Measurements from ENCODE around the gene TYRO3.

TYRO3 gene

DNA sequence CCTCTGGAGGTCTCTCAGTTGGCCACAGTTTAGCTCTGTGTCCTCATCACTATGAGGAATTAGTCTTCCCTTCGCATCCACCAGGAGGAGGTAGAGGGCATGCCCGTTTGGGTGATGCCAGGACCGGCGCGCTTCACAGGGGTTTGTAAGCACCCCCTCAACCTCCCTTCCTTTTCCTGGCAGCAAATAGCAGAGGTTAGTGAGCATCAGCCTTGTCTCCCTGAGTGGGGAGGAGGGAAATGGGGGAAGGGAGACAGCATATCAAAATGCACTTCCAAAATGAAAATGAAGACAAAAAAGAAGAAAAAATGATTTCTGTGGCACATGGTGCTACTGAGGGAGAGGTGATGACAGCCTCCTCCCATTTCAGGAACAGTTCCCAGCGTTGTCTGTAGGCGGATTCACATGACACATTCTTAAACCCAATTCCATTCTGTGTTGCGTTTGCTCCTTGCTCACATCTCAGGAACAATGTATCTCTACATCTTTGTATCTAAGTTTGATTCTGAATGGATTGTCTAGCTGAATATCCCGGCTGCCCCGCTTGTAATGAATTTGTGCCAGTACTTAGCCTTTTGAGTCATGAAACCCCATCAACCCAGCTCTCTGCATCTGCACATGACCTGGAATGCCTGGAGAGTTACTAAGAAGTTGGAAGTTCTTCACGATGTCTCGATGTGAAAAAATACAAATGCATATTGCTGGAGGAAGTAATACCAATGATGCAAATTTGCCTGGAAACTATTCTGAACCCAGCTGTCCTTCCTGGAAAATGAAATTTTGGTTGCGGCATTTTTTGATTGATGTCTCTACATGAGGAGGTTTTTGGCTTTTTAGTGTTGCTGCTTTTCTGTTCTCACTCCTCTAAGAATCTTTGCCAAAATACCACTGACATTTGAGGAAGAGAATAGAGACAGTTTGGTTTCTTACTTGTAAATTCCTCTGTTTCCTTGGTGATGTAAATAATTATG lies 45.2 kb downstream of the TYRO3 start:
- peak; percentile 77 for DNase-seq (ENCODE audit: low read depth, low spot score)

DNA sequence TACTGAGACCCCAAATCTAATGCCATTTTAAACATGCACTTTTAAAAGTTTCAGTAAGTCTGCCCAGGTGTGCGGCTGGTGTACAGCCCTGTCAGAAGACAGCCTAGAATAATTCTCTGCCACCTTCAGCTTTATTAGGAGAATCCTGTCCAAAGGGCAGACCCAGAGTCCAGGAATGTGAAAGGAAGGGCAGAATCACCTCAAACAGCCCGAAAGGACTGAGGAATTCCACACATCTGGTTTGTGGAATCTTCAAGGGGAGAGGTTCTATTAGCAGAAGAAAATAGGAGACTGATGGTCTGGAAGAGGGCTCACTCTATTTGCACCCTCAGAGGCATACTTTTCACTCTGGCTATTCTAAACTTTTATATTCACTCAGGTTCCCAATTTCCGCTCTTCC lies 46.6 kb downstream of the TYRO3 start:
- peak; percentile 29 for DNase-seq (ENCODE audit: low read depth, low spot score)

DNA sequence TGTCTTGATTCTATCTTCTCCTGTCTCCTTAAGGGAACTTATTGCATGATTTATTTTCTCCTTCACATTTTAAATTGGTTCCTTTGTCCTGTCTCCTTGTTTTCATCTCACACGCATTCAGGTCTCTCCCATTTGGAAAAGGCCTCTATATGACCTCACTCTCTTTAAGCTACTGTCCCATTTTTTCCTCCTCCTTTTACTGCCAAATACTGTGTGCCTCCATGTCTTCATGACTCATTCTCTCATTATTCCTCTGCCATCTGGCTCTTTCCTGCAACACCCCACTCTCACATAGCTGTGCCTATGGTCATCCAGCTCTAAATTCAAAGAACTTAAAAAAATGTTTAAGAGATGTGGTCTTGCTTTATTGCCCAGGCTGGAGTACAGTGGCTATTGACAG lies 48.0 kb downstream of the TYRO3 start:
- no peak for DNase-seq (ENCODE audit: low read depth, low spot score)

DNA sequence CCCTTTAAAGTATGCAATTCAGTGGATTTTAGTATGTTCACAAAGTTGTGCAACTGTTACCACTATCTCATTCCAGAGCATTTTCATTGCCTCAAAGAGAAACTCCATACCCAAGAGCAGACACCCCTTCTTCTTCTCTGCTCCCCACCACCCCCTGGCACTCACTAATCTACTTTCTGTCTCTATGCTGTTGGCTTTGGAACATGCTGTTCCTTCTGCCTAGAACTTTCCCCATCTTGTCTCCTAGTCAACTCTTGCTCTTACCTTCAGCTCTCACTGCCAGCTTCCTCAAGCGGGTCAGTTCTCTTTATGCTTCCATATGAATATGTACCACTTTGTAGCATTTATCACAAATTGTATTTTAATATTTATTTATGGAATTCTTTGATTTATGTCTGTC lies 50.1 kb downstream of the TYRO3 start:
- DNase-seq (ENCODE audit: low read depth, low spot score): no peak

DNA sequence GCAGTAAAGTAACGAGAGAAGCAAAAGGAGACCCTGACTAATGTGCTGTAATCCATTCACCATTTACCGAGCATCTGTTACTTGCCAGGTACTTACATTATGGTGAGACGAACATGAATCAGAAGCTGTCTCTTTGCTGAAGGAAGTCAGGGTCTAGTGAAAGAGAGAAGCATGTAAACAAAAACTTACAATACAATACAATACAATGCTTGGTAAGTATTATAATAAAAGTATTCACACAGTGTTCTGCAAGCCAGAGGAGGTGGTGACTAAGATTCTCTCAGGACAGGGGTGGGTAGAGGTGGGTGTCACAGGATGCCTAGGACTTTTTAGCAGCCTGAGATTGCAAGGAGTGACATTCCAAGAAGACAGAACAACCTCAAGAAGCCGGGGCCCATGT lies 51.0 kb downstream of the TYRO3 start:
- no peak for DNase-seq (ENCODE audit: low read depth, low spot score)

DNA sequence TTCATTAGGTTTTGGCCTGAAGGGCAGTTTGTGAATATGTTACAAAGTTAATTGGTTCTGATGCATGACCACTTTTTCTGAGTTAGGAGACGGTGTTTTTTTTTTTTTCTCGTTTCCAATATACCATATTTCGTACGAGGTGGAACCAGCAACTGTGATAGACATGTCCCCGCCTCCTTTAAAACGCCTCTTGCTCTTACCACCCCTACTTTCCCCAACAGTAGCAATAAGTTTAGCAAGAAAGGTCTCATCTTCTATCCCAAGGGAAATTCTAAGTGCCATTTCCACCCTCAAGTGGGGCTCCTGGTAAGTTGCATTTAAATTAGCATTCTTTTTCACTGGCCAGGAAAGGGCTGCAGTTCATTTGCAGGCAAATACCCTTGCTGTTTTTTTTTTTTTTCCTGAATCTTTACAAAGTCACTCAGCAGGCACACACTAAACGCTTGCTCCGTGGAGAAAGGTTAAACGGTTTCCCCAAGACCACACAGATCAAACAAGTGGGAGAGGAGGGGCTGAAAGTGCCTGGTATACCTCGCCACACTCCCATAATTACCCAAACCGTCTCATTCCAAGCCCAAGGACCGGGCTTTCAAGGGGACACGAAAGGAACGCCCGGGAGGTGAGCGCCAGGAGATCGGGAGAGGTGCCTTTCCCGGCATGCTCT lies 61.7 kb downstream of the TYRO3 start:
- no peak for DNase-seq (ENCODE audit: low read depth, low spot score)

DNA sequence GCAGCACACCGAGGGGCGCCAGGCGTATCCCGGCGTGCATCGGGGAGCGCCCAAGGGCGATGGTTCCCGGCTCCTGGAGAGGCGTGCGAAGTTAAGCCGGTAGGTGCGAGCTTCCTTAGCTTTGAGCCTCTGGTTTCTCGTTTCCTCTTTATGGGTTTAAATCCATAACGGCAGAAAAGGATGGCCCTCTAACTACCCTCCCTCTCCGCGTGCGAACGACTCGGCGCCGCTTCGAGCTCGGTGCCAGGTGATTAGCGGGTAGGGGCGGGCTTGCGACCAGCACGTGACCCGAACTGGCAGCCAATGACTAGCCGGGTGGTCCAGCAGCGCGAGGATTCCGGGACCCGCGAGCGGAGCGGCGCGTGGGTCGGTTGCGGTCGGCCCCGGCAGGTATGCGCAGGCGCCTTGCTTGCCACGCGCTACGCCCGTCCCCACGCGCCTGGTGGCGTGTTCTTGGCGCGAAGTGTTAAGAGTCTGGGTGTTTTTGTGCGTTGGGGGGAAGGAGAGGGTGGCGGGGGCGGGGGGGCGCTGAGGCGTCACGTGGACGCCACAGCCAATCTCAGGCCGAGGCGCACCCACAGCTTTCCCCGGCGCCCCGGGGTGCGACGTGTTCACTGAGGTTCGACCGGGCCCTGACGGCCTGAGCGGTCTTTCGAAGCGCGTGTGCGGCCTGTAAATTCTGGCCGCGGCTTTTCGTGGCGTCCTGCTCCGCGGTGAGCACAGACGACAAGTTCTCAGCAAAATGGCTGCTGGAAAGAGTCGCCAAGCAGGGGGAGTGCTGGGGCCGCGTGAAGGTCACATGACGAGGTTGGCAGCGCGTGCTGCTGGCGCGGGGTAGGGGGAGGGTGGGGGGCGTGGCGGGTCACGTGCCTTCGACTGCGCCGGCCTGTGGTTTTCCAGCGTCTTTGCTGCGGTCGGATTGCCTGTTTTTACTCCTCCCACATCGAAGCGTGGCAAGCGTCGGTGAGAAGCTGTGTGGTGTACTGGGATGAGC lies 62.5 kb downstream of the TYRO3 start:
- DNase-seq (ENCODE audit: low read depth, low spot score): peak; percentile 90

DNA sequence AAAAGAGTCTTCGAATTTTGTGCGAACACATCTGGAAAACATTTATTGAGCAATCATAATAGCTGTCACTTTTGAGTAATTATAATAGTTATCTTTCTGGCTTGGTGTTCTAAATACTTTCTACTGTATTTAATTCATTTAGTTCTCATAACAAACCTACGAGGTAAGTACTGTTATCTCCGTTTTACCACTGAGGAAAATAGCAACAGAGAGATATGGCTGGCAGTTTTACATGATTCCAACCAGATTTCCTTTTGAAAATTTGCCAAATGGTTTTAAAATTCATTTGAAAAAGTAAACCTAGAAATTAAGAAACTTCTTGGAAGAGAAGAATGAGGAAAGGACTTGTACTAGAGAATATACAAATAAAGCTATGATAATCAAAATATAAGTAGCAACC lies 63.9 kb downstream of the TYRO3 start:
- DNase-seq (ENCODE audit: low read depth, low spot score): no peak

DNA sequence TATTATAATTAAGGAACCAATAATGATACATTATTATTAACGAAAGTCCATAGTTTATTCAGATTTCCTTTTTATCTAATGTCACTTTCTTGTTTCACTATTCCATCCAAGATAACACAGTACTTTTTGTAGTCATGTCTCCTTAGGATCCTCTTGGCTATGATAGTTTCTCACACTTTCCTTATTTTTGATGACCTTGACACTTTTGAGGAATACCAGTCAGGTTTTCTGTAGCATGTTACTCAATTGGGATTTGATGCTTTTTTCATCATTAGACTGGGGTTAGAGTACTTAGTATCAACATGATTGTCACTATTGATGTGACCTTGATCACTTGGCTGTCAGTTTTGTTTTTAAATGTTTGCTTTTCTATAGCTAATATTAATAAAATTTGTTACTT lies 68.2 kb downstream of the TYRO3 start:
- no peak for DNase-seq (ENCODE audit: low read depth, low spot score)

DNA sequence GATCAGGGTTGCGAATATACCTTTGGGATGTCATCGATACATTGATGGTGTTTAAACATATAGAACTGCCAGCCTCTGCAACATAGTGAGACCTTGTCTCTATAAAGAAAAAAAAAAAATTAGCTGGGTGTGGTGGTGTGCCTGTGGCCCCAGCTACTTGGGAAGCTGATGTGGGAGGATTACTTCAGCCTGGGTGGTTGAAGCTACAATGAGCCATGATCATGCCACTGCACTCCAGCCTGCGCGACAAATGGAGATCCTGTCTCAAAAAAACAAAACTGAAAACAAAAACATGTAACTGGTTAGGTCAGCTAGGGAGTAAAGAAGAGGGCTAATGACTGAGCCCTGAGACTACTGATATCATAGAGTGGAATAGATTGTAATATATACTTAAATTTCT lies 70.5 kb downstream of the TYRO3 start:
- DNase-seq (ENCODE audit: low read depth, low spot score): no peak

DNA sequence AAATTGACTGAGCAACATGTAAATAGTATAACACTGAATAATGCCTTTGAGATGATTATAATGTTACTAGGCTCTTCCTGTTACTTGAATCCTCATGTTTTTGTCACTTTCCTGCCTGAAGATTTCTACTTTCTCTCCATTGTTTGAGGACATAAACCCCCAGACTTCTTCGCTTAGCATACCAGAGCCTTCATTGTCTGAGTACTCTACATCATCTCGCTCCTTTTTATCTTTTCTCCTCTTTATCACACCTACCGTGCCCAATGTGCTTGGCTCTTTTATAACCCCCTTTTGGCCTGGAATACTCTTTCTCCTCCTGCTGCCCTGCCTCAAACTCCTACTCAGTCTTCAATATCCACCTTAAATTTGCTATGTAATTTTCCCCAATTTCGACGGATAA lies 70.9 kb downstream of the TYRO3 start:
- DNase-seq (ENCODE audit: low read depth, low spot score): no peak

DNA sequence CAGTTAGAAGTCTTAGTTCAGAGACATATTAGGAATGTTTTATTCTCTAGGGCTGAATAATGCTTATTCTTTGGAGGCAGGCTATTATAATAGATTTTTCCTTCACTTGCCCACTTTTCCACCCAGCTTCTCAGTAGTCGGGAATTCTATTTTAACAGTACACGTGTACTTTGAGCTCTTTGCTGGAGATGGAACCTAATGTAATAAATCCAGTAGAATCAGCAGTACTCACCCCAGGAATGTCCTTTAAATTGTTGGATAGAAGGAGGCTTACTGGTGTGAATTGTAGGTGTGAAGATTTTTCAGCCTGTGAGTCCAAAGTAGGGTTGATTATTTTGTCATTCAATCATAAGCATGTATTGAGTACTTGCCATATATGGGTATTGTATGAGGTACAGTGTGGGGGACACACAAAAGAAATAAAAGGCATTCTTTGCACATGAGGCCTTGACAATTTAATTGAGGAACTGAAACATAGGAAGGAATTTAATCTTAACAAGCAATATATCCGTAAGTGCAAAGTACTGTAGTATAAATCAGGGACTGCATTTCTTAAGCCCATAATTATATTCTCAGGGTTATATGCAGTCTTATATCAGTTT lies 71.7 kb downstream of the TYRO3 start:
- no peak for DNase-seq (ENCODE audit: low read depth, low spot score)

DNA sequence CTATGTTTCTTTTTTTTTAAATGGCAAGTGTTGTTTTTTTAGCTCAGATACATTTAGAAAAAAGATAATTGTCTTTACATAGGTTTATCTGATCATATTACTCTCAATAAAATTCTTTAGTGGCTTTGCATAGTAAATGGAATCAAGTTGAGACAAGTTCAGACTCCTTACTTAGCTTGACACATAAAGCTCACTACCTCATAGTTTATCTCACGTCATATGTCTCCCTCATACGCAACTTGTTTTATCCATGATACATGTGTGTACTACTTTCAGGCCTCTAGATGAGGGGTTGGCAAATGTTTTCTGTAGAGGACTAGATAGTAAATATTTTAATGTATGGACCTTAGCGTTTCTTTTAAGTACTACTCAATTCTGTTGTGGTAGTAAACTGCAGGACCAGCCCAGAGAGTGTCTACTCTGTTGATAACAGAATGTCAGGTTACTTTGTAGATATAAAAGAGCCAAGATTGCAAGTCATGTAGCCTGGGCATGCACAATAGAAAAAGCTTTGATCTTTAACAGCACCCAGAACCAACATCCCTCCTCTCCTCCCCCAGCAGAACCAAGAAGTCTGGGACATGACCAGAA lies 73.0 kb downstream of the TYRO3 start:
- DNase-seq (ENCODE audit: low read depth, low spot score): no peak

Measured in ELF-1 (cell line).